ENCODE results near the gene MYCT1. TPM values are rescaled to one million over a fixed set of nuclear protein-coding genes. Genes with fewer than 3 reads are reported as not detected.

Gene MYCT1
- total RNA-seq, 1 donor from 2014 or later, result 9.6 TPM

- no peaks in the 10 kb centered on the region for H3K36me3 ChIP-seq (ENCODE audit: control insufficient read depth, insufficient read depth, low read length)
- no peak for DNase-seq (ENCODE audit: low read depth)
- H3K27me3 ChIP-seq (ENCODE audit: control insufficient read depth, insufficient read depth, low read length), result no peaks in the 10 kb centered on the region
- no peak overlapping the region for H3K4me3 ChIP-seq (ENCODE audit: low read depth, low read length)
- TF ChIP-seq CTCF (IDR thresholded peaks at IDR 0.05; ENCODE audit: insufficient read depth, low read length, poor library complexity, severe bottlenecking), result no peak
Observed at GRCh38 chr6:152723398-152723797, 25.7 kb downstream of the MYCT1 start.

- Histone ChIP-seq H3K36me3 (ENCODE audit: control insufficient read depth, insufficient read depth, low read length) (no peaks in the 10 kb centered on the region), H3K27me3 (ENCODE audit: control insufficient read depth, insufficient read depth, low read length) (no peaks in the 10 kb centered on the region), H3K4me3 (ENCODE audit: low read depth, low read length) (no peak overlapping the region)
- no peak for DNase-seq (ENCODE audit: low read depth)
- no peak for TF ChIP-seq CTCF (IDR thresholded peaks at IDR 0.05; ENCODE audit: insufficient read depth, low read length, poor library complexity, severe bottlenecking)
Observed at GRCh38 chr6:152726313-152726712, 28.6 kb downstream of the MYCT1 start.

GRCh38 chr6:152727507-152727906 lies 29.8 kb downstream of the MYCT1 start:
- Histone ChIP-seq H3K4me3 (ENCODE audit: low read depth, low read length) (no peak overlapping the region), H3K27me3 (ENCODE audit: control insufficient read depth, insufficient read depth, low read length) (no peaks in the 10 kb centered on the region), H3K36me3 (ENCODE audit: control insufficient read depth, insufficient read depth, low read length) (no peaks in the 10 kb centered on the region)
- no peak for DNase-seq (ENCODE audit: low read depth)
- no peak for TF ChIP-seq CTCF (IDR thresholded peaks at IDR 0.05; ENCODE audit: insufficient read depth, low read length, poor library complexity, severe bottlenecking)

- Histone ChIP-seq H3K27me3 (ENCODE audit: control insufficient read depth, insufficient read depth, low read length) (no peaks in the 10 kb centered on the region), H3K36me3 (ENCODE audit: control insufficient read depth, insufficient read depth, low read length) (no peaks in the 10 kb centered on the region), H3K4me3 (ENCODE audit: low read depth, low read length) (no peak overlapping the region)
- no peak for DNase-seq (ENCODE audit: low read depth)
- TF ChIP-seq CTCF (IDR thresholded peaks at IDR 0.05; ENCODE audit: insufficient read depth, low read length, poor library complexity, severe bottlenecking), result no peak
Observed at GRCh38 chr6:152734630-152735029, 36.9 kb downstream of the MYCT1 start.

GRCh38 chr6:152736687-152737273 lies 39.1 kb downstream of the MYCT1 start:
- no peak for TF ChIP-seq CTCF (IDR thresholded peaks at IDR 0.05; ENCODE audit: insufficient read depth, low read length, poor library complexity, severe bottlenecking)
- DNase-seq (ENCODE audit: low read depth), result no peak
- no peaks in the 10 kb centered on the region for H3K36me3 ChIP-seq (ENCODE audit: control insufficient read depth, insufficient read depth, low read length)
- no peak overlapping the region for H3K4me3 ChIP-seq (ENCODE audit: low read depth, low read length)
- H3K27me3 ChIP-seq (ENCODE audit: control insufficient read depth, insufficient read depth, low read length), result no peaks in the 10 kb centered on the region

- Histone ChIP-seq H3K36me3 (ENCODE audit: control insufficient read depth, insufficient read depth, low read length) (no peaks in the 10 kb centered on the region), H3K4me3 (ENCODE audit: low read depth, low read length) (no peak overlapping the region), H3K27me3 (ENCODE audit: control insufficient read depth, insufficient read depth, low read length) (no peaks in the 10 kb centered on the region)
- TF ChIP-seq CTCF (IDR thresholded peaks at IDR 0.05; ENCODE audit: insufficient read depth, low read length, poor library complexity, severe bottlenecking), result no peak
- DNase-seq (ENCODE audit: low read depth), result no peak
Observed at GRCh38 chr6:152745509-152746171, 47.9 kb downstream of the MYCT1 start.

Data from kidney epithelial cell (primary cell).